Activated CD4-positive, alpha-beta T cell treated with anti-CD3 and anti-CD28 coated beads for 1 hour (primary cell): Measurements from ENCODE around the gene SCARB1.

ENCODE experiments used
- DNase-seq: peaks from one replicate; pipeline ENCODE4 v3.0.0-alpha.2; 2020

Gene SCARB1

DNA sequence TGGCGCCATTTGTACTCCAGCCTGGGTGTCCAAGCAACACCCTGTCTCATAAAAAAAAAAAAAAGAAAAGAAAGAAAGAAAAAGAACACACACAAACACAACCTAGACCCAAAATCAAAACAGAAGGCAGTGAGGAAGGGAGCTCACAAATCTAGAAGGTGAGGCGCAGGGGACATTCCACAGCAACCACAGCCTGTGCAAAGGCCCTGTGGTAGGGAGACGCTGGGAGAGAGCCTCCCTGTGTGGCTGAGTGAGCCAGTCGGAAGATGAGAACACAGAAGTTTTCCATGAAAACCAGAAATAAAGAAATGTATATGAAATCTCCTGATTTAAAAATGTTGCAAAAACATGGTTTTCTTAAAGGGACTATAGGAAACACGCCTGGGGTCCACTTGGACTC lies 44.6 kb downstream of the SCARB1 start:
- DNase-seq, result no peak

DNA sequence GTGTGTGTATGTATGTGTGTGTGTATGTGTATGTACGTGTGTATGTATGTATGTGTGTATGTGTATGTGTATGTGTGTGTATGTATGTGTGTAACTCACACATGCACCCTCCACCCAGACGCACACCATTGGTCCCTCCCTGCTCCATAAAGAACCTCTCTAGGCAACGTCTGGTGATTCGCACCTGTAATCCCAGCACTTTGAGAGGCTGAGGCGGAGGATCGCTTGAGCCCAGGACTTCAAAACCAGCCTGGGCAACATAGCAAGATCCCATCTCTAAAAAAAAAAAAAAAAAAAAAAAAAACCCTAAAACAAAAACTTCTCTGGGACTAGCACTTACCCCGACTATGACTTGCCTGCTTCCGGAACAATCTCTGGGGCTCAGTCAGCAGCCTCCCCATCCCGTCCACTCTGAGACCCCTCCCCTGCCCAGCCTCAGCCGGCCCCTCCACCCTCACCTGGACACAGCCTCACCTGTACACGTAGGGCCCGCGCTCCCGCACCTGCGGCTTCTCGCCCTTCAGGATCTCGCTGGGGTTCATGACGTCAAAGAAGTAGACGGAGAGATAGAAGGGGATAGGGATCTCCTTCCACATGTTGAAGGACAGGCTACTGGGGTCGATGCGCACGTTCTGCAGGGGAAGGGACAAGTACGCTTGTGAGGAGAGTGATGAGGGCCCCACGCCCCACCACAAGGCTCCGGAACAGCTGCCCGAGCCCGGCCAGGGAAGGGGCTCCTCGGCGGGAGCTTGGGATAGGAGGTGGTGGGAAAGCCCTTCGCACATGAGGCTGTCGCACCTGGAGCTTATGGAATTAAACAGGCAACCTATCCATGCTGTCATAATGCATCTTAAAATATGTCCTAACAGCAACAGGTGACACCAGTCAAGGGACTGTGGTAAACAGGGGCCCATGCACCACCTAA lies 46.3 kb downstream of the SCARB1 start:
- DNase-seq, result no peak

DNA sequence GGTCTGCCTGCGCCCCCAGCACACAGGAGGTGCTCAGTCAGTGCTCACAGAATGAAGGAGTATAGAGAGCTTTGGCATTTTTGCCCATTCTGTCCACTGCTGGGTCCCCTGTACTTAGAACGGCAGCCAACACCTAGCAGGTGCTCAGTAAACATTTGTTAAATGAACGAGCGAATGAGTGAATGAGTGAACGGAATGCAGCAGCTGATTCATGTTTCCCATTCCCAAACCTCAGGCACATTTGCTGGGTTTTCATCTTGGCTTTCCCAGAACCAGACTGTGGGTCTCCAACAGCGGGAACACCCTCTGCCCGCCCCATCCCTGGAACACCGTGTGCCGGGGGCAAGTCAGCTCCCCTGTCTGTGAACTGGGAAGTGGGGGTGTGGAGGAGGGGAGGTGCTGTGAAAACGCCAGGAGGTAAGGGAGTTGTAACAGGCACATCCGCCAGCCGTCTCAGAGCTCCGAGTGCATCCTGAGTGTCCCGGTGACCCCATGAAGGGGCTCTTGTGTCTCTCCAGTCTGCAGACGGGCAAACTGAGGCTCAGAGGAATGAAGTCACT lies 47.3 kb downstream of the SCARB1 start:
- DNase-seq, result no peak

DNA sequence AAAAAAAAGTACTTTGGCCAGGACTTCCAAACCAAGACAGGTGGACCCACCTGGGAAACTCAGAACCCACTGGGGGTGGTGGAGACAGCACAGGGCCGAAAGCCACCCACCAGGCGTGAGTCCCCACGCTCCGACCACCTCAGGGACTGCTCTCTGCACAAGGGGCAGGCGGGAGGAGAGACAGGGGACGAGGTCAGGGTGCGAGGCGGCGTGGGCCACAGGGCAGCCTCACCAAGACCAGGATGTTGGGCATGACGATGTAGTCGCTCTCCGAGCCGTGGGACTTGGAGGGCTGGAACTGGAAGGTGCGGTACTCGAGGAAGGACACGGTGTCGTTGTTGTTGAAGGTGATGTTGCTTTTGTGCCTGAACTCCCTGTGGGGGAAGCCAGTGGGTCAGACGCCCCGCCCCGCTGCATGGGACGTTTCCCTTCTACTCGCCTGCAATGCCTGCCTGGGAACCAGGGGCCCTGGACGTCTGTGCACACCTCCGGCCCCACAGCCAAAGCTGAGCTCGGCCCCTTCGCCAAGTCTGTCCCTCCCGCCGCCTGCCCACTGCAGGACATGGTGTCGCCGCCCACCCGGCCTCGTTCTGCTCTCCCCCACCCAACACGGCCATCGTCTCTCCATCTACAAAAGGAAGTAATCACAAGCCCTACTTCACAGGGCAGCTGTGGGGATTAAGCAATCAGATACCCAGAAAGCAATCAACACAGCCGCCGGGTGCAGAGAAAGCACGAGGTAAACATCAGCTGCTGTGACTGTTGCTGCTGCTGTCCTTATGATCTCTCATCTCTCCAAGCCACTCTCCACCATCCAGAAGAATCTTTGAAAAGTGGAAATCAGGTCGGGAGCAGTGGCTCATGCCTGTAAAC lies 48.7 kb downstream of the SCARB1 start:
- DNase-seq, result no peak

DNA sequence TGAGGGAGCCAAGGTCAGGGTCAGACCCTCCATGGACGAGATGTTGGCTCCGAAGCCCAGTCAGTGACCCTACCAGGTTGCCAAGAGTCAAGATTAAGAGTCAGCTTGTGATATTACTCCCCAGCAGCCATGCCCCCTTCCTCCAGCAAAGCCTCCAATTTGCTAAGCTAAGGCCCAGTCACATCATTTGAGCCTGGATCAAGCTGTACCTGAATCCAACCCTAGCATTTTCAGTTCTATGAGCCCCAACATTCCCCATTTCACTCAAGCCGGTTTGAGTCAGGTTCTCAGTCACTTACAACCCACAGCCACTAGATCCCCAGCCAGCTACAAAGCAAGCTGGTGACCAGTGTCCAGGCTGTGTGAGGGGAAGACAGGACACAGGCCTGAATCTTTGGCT lies 49.9 kb downstream of the SCARB1 start:
- DNase-seq, result no peak

DNA sequence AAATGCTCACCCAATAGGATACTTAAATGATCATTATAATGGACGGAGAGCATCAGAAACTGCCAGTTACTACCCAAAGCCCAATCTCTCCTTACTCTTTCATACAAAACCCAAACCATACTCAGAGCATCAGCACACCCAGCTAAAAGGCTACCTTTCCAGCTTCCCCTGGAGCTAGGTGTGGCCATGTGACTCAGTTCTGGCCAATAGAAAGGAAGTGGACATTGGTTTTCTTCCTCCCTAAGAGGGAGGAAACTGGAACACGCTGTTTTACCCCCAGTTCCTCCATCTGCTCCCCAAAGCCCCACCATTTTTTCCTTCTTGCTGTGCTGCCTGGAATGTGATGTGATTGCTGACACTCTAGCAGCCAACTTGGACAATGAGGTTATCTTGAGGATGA lies 50.7 kb downstream of the SCARB1 start:
- no peak for DNase-seq

DNA sequence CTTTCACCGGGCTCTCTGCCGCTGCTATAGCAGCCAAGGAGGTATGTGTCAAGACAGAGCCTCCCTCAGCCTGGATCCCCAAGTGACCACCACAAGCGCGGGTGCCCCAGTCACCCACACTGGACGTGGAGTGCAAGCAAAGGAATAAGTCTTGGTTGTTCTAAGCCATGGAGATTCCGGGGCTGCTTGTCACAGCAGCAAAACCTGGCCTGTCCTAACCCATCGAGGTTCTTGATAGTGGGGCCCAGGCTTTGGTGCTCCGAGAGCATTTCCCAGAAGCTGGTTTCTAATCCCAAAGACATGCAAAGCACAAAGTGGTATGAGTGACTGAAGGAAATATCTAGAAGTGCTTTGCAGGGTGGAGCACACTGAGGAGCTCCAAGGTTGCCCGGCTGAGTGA lies 51.3 kb downstream of the SCARB1 start:
- no peak for DNase-seq

DNA sequence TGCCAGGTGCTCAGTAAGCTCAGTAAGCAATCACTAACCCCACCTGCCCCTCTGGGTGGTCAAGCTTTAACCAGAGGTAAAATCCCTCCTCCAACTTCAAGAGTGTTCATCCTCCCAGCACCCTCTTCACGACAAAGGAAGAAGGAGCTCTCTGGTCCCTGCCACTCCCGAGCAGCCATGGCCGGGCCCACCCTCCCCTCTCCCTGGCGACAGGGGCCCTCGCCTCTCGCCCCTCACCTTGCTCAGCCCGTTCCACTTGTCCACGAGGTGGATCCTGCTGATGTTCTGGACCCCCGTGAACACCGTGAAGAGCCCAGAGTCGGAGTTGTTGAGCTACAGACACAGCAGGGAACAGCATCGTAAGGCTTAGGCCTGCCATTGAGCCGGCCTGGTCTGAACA lies 52.0 kb downstream of the SCARB1 start:
- DNase-seq, result no peak

DNA sequence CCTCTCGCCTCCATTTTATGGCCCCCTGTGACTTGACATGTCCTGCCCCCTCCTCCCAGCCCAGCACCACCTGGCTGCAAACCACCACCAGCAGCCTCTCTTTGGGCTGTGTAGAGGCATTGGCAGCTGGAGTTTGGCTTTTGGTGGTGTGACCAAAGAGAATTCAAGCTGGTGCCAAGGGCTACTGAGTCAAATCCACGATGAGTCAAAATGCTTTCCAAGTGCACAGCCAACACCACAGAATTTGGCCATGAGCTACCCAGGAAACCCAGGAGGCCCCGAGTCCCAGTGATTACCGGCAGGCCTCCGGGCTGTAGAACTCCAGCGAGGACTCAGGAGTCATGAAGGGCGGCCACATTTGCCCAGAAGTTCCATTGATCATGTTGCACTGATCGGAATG lies 53.8 kb downstream of the SCARB1 start:
- no peak for DNase-seq

DNA sequence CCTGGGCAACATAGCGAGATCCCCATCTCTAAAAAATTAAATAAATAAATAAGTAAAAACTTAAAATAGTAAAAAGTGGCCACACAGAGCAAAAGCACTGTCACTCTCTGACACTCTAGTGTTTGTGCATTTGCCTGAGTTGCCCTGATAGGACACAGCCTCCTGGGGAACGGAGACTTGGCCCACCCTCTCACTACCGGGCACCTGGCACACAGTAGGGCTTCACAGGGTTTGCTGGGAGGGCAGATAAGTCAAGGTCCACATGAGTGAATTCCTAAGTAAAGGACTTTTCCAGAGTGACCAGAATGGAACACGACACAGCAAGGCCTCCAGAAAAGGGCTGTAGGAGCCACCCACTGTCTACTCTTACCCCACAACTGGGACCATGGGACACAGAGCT lies 54.3 kb downstream of the SCARB1 start:
- no peak for DNase-seq

DNA sequence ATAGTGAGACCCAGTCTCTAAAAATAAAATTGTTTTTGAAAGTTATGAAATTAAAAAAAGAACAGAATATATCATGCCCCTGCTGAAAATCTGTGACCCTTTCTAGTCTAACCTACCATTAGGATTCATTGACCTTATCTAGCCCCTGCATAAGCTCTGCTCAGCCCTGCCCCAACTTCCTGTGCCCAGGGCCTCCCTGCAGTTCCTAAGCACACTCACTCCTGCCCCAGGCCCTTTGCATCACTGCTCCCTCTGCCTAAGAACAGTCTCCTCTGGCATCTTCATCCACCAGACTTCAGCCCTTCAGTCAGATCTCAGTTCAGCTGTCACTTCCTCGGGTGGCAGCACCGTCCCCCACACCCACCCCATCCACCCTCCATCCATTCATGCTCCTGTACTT lies 55.4 kb downstream of the SCARB1 start:
- no peak for DNase-seq

DNA sequence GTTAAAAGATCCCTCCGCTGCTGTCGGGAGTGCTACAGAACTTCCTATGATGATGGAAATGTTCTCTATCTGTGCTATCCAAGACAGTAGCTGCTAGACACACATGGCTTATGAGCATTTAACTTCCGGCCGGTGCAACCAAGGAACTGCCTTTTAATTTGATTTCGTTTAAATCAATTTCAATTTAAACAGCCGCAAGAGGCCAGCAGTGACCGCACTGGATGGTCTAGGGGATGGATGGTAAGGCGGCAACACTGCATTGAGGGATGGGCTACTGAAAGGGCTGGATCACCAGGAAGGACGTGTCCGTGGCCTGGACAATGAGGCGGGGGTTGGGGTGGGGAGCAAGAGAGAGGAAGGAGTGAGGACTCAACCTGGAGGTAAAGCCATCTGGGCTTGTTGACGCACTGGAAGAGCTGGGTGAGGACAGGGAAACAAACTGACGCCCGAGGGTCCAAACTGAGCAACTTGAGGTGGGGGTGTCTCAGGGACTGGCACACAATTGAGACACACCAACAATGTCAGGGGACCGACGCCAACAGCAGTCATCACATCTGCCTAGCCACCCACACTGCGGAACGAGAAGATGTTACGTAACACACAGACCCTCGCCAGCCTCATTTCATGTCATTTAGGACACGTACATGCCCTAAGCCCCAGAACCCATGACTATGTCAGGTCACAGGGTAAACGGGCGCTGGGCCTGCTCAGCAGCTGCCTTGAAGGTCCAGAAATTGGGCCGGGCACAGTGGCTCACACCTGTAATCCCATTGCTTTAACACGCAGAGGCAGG lies 57.6 kb downstream of the SCARB1 start:
- no peak for DNase-seq

DNA sequence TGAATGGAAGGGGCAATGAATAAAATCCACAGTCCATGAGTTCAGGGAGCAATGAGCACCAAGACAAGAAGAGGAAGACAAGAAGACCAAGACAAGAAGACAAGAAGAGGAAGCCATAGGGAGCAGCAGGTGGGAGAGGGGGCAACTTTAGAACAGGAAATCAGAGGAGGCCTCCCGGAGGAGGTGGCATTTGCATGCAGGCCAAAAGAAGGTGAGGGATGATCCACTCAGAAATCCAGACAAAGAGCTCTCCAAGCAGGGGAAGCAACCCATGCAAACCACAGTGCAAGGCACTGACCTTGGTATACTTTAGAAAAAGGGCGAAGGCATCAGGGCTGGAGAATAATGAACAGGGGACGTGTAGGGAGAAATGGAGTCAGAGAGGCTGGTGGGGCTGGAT lies 58.6 kb downstream of the SCARB1 start:
- no peak for DNase-seq

DNA sequence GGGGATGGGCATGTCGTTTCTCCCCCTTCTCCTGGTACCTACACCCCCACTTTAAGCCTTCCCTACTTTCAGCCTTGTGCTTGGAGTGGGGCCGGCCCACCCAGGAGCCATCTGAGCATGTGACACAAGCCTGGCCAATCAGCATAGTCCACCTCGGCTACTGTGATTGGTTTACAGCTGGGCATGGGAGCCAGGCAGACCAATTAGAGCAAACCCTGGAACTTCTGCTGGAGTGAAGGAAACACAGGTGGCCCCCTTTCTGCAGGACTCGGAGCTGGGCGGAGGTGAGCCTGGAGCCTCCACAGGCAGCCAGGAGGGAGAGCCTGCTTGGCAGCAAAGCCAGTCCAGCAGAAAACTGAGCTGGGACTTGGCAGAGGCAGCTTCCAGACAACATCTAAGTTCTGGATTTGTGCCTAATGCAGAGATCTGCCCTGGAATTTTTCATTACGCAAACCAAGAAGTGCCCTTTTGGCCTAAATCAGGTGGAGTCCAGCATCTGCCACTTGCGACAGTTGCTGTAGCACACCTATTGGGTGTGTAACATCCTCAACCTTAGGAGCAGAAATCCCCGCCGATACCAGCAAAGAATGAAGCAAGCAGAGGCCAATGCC lies 59.5 kb downstream of the SCARB1 start:
- no peak for DNase-seq

DNA sequence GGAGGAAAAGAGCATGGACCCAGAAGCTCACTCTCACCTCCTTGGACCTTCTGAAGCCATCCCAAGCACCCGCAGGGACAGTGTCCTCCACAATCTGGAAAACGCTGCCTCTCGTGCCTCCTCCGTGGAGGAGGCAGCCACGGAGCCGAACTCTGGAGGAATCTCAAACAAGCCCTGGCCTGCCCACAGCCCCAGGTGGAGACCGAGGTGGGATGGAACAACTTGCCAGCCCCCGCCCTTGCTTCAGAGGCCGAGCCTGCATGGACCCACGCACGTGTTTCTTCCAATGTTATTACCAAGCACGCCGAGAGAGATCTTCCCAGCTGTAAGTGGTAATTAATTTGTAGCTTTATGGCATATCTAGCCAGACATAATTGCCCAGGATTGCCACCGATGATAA lies 61.3 kb downstream of the SCARB1 start:
- no peak for DNase-seq

DNA sequence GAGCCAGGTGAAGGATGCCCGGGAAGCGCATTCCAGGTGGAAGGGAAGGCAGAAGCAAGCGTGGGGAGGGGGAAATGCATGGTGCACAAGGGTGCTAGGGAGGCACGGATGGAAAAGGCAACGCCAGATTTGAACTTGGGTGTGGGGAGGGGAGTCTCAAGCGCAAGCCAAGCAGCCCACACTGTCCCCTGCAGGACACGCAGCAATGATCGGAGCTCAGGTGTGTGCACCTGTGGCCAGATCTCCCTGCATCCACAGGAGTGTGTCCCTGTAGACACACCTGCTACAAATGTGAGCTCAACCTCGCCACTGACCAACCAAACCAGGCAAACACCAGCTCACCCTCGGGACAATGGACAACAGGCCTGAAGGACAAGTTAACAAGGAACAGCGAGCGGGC lies 63.2 kb downstream of the SCARB1 start:
- no peak for DNase-seq

DNA sequence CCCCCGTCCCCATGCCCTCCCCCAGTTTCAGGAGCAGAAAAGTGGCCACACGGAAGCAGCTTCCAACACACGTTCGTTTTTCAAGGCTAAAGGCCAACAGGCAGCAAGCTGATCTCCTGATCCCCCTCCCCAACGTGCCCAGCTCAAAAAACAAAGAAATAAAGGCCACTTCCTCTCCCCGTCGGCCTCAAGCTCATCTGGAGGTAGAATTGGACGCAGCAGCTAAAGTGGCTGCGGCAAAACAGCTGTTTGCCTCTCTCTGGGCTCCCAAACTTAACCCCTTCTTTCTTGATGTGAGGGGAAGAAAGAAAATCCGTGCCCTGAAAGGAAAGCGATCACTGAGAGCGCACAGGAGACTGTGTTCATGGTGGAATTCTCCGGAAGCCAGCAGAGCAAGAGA lies 66.3 kb downstream of the SCARB1 start:
- DNase-seq, result no peak

DNA sequence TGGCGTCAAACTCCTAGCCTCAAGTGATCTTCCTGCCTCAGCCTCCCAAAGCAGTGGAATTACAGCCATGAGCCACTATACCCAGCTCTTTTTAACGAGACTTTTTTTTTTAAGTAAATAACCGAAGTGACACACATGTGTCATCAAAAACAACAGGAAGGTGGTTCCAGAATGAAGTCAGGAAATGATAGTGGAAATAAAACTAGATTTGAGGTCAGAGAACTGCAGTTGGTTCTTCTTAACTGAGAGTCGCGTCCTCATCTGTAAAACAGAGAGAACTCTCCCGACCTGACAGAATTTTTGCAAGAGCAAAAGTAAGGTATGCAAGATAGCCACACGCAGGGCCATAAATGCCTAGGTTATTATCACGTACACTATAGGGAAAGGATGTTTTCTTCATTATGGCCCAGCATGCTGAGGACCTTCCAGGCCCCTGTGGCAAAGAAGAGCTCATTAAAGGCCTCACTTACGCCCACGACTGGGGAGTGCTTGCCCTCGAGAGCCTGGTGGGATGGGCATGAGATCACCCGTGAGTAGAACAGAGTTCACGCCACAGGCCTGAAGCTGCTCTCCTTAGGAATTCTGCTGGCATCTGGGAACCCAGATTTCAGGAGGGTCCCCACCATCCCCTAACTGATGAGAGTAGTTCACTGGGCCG lies 67.2 kb downstream of the SCARB1 start:
- DNase-seq, result no peak

DNA sequence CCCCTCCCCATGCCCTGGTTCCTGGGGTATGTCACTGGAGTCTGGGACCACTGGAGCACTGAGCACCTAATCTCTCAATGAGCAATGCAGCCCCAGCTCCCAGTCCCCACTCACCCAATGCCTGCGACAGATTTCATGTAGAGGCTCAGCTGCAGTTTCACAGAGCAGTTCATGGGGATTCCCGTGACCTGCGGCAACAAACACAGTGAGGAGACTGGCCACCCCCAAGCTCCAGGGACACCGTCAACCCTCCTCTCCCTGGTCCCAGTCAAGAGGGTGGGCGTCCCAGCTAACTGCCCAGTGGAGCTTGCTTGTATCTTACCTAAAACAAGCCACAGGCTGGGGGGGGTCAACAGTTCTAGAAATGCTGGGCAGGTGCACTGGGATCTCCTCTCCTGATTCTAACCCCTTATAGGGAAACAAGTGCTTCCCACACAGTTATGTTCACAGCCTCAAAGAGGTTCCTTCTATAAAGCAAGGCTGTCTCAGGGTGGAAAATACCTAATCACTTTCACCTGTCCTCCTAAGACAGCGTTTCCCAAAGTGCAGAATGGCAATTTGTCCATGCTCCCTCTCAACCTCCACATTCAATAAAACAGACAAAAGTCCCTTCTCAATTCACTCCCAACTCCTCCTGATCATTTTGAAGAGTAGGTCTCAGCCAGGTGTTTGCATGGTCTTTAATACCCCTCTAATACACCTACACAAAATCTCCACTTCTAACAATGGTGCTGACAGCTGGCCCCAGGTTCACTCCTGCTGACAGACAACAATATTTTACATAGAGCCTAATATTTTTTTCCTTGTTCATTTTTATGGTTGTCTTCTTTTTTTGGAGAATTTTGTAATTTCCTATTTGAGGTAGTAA lies 68.3 kb downstream of the SCARB1 start:
- no peak for DNase-seq

DNA sequence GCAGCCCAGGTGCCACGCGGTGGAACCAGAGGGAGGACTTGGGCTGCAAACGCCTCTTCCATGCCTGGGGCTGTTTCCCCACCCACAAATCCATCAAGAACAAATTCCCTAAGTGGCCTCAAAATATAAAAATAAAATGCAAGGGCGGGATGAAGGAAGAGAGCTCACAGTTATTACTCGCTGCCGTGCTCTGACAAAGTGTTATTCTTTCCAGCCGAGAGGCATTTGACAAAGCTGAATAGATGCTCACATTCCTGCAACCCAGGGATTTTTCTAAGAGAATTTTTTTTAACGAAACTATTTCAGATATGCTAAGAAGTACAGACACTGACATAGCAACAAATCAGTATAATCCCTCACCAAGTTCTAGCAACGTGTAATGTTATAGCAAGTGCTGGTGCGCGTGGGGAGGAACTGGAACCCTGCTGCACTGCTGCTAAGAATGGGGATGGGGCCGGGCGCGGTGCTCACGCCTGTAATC lies 70.7 kb downstream of the SCARB1 start:
- no peak for DNase-seq

DNA sequence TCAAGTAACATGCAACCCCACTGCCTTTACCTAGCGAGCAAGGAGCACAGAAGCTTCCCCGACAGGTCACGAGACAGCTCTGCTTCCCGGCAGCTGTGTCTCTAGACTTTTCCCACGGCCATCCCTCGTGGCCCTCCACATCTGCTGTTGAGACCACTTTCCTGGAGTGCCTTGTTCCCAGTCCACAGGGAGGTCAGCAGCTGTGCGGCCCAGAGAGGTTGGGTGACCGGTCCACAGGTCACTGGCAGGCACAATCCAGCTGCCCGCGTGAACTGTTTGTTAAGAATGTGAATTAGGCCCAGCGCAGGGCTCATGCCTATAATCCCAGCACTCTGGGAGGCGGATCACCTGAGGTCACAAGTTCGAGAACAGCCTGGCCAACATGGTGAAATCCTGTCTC lies 71.5 kb downstream of the SCARB1 start:
- DNase-seq, result no peak
